Endodermal cell (in vitro differentiated cells): Measurements from ENCODE around the gene CALHM3. TPM values are rescaled to one million over a fixed set of nuclear protein-coding genes. Genes with fewer than 3 reads are reported as not detected.

Experiments used
- DNase-seq: peaks from one replicate; pipeline ENCODE4 v3.0.0-alpha.2; 2017
- H3K27ac ChIP-seq: 2 replicates; pipeline ENCODE4 v1.5.1; 2013; ENCODE audit warnings: mild to moderate bottlenecking, low read depth, low read length, moderate library complexity
- H3K27me3 ChIP-seq: 2 replicates; pipeline ENCODE4 v1.6.1; 2013; ENCODE audit warnings: mild to moderate bottlenecking, low read length, moderate library complexity; ENCODE audit not compliant: insufficient read depth, control insufficient read depth, poor library complexity, severe bottlenecking
- H3K36me3 ChIP-seq: 2 replicates; pipeline ENCODE4 v1.7.0; 2013; ENCODE audit warnings: mild to moderate bottlenecking, low read length, moderate library complexity; ENCODE audit not compliant: control insufficient read depth, insufficient read depth
- H3K4me1 ChIP-seq: one replicate; pipeline ENCODE4 v1.7.0; 2013; ENCODE audit warnings: low read length; ENCODE audit not compliant: control insufficient read depth, insufficient read depth
- H3K4me3 ChIP-seq: 2 replicates; pipeline ENCODE4 v1.5.1; 2013; ENCODE audit warnings: mild to moderate bottlenecking, low read length, moderate library complexity
- H3K9ac ChIP-seq: 2 replicates; pipeline ENCODE4 v1.6.1; 2013; ENCODE audit warnings: mild to moderate bottlenecking, low read length, moderate library complexity; ENCODE audit not compliant: poor library complexity, severe bottlenecking; ENCODE audit errors: extremely low read depth
- H3K9me3 ChIP-seq: 2 replicates; pipeline ENCODE4 v1.6.1; 2013; ENCODE audit warnings: mild to moderate bottlenecking, low read length, moderate library complexity; ENCODE audit not compliant: control insufficient read depth
- H3K27ac Mint-ChIP-seq: 2 replicates; pipeline ENCODE4 v1.8.0; 2020; ENCODE audit warnings: mixed read lengths
- H3K27me3 Mint-ChIP-seq: 2 replicates; pipeline ENCODE4 v1.8.0; 2021; ENCODE audit warnings: mild to moderate bottlenecking, mixed read lengths; ENCODE audit not compliant: insufficient read depth
- H3K36me3 Mint-ChIP-seq: 2 replicates; pipeline ENCODE4 v1.8.0; 2020; ENCODE audit warnings: low read depth, mixed read lengths
- H3K4me1 Mint-ChIP-seq: 2 replicates; pipeline ENCODE4 v1.8.0; 2020; ENCODE audit warnings: mixed read lengths
- H3K4me3 Mint-ChIP-seq: 2 replicates; pipeline ENCODE4 v1.8.0; 2020; ENCODE audit warnings: mild to moderate bottlenecking, moderate library complexity, mixed read lengths
- H3K9me3 Mint-ChIP-seq: 2 replicates; pipeline ENCODE4 v1.8.0; 2020; ENCODE audit warnings: mild to moderate bottlenecking, mixed read lengths
- WGBS, 2 experiments: methylation state at CpG; one replicate each; pipeline versions ENCODE4 v1.1.5 to v1.1.7; 2013; ENCODE audit warnings: missing lambda C conversion rate in 2 of 2, mixed read lengths in 1 of 2; ENCODE audit not compliant: insufficient coverage in 1 of 2, insufficient read length in 1 of 2; 5-methylcytosine and 5-hydroxymethylcytosine counted together
- total RNA-seq, 2 donors: library from RNA; stranded (reverse); fragmentation: NEBNext Ultra II Directional in 1 of 2; extraction: Animal tissue kit (Norgen Biotek cat#: 25700) in 1 of 2; gene quantifications; 2 replicates in 1 of 2; 3 replicates in 1 of 2; pipeline ENCODE4 v1.2.1, GENCODE V29; 2021
- TF ChIP-seq, protein P1 (sequence below): fragments of 200-600 bp; sonication (generic); conservative IDR thresholded peaks from 2 replicates; pipeline ENCODE4 v1.5.0; 2021; ENCODE audit warnings: antibody characterized with exemption, mild to moderate bottlenecking

CALHM3 gene
- total RNA-seq, 2 donors from 2014 or later = not detected

DNA sequence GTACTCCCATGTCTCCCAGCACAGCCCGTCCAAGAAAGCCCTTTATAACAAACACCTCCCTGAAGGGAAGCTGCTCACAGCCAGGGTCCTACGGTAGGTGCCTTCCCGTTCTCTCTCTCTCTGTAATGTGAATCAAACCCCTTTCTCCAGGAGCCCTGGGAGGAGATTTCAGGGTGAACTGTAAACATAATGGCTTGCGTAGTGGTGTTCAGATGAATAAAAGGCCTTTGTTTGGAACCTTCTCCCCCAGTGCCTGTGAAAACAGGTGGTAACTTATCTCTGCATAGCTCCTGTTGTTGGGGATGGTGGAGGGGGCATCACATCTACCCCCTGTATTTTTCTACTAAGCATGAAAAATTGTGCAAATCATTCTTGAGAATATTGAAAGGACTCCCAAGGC is 39.3 kb downstream of the CALHM3 start:
- no peaks in the 10 kb centered on the region for H3K27me3 ChIP-seq
- H3K9me3 ChIP-seq = no peaks in the 10 kb centered on the region
- WGBS, 2 experiments = 95% methylated on average over 4 of the region's 4 CpGs; no CpG with 5 or more reads in 1 of the 2 experiments
- TF ChIP-seq, protein P1, sequence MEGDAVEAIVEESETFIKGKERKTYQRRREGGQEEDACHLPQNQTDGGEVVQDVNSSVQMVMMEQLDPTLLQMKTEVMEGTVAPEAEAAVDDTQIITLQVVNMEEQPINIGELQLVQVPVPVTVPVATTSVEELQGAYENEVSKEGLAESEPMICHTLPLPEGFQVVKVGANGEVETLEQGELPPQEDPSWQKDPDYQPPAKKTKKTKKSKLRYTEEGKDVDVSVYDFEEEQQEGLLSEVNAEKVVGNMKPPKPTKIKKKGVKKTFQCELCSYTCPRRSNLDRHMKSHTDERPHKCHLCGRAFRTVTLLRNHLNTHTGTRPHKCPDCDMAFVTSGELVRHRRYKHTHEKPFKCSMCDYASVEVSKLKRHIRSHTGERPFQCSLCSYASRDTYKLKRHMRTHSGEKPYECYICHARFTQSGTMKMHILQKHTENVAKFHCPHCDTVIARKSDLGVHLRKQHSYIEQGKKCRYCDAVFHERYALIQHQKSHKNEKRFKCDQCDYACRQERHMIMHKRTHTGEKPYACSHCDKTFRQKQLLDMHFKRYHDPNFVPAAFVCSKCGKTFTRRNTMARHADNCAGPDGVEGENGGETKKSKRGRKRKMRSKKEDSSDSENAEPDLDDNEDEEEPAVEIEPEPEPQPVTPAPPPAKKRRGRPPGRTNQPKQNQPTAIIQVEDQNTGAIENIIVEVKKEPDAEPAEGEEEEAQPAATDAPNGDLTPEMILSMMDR = no peak
- H3K4me1 Mint-ChIP-seq = no peaks in the 10 kb centered on the region
- no peaks in the 10 kb centered on the region for H3K27me3 Mint-ChIP-seq
- no peaks in the 10 kb centered on the region for H3K9me3 Mint-ChIP-seq
- no peaks in the 10 kb centered on the region for H3K4me1 ChIP-seq
- H3K36me3 ChIP-seq = peaks cover 86% of the 10 kb centered on the region
- H3K4me3 ChIP-seq = no peak overlapping the region
- DNase-seq = no peak
- no peak overlapping the region for H3K9ac ChIP-seq
- H3K4me3 Mint-ChIP-seq = no peak overlapping the region
- H3K27ac ChIP-seq = no peak overlapping the region
- H3K27ac Mint-ChIP-seq = no peak overlapping the region
- peaks cover 83% of the 10 kb centered on the region for H3K36me3 Mint-ChIP-seq

DNA sequence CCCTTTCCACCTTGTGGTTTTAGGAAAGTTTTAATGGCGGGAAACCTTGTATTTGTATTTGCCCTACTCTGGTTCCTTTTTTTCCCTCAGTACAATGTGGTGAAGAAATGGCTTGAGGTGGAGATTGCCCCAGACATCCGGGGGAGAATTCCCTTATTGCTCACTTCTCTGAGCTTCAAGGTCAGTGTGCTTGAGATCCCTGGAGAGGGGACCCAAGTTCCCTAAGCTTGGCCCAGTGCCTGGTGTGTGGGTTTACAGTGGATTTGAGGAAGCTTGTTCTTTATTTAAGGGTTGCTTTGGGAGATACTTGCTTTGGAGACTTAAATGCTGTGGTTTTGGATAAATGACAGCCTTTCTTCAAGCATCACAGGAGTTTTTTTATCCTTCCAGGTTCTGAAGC is 45.2 kb downstream of the CALHM3 start:
- no peaks in the 10 kb centered on the region for H3K27me3 Mint-ChIP-seq
- no peak overlapping the region for H3K27ac Mint-ChIP-seq
- no peaks in the 10 kb centered on the region for H3K9me3 Mint-ChIP-seq
- WGBS, 2 experiments = 88 to 100% methylated on average over 1 to 2 of the region's 2 CpGs
- H3K4me1 Mint-ChIP-seq = no peaks in the 10 kb centered on the region
- Histone ChIP-seq H3K9ac (no peak overlapping the region), H3K36me3 (peaks cover 87% of the 10 kb centered on the region), H3K4me1 (no peaks in the 10 kb centered on the region), H3K9me3 (no peaks in the 10 kb centered on the region), H3K27me3 (no peaks in the 10 kb centered on the region), H3K4me3 (no peak overlapping the region), H3K27ac (no peak overlapping the region)
- no peak for DNase-seq
- H3K36me3 Mint-ChIP-seq = peaks cover 73% of the 10 kb centered on the region
- no peak overlapping the region for H3K4me3 Mint-ChIP-seq
- TF ChIP-seq, protein P1 = no peak

DNA sequence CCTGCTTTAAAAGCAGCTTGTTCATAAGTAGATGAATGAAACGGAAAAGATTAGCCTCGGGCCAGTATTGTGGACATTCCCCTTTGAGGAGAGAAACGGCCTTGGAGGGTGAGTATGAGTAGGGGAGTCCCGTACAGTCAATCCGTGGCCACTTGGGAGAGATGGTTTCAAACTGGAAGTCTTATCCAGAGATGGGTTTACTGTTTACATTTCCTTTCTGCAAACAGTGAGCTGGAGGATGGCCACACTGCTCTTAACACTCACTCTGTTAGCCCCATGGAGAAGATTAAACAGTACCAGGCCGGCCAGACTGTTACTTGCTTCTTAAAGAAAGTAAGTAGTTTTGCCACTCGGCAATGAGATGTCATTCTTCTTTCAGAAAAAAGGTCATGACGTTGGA is 47.1 kb downstream of the CALHM3 start:
- H3K9me3 Mint-ChIP-seq = no peaks in the 10 kb centered on the region
- peaks cover 74% of the 10 kb centered on the region for H3K36me3 Mint-ChIP-seq
- H3K4me3 Mint-ChIP-seq = no peak overlapping the region
- DNase-seq = no peak
- whole genome bisulfite sequencing, 2 experiments = 94 to 95% methylated on average over 6 to 8 of the region's 8 CpGs
- no peak overlapping the region for H3K27ac Mint-ChIP-seq
- Histone ChIP-seq H3K9me3 (no peaks in the 10 kb centered on the region), H3K9ac (no peak overlapping the region), H3K4me1 (no peaks in the 10 kb centered on the region), H3K27me3 (no peaks in the 10 kb centered on the region), H3K27ac (no peak overlapping the region), H3K4me3 (no peak overlapping the region), H3K36me3 (peaks cover 89% of the 10 kb centered on the region)
- H3K27me3 Mint-ChIP-seq = no peaks in the 10 kb centered on the region
- H3K4me1 Mint-ChIP-seq = no peaks in the 10 kb centered on the region
- TF ChIP-seq, protein P1 = no peak
